Activated CD4-positive, alpha-beta T cell treated with anti-CD3 and anti-CD28 coated beads for 36 hours (primary cell): Measurements from ENCODE around the gene HOXB2. TPM values are rescaled to one million over a fixed set of nuclear protein-coding genes. Genes with fewer than 3 reads are reported as not detected.

ENCODE experiments used
- ATAC-seq: fragments of 200-7000 bp; cut with Tn5 transposase; one replicate; pipeline ENCODE4 v1.10.0; 2021; ENCODE audit warnings: mild to moderate bottlenecking, moderate library complexity
- CTCF ChIA-PET: fragments of 350-600 bp; sonication (Branson Sonifier 250); formaldehyde crosslinking; loops from one replicate; lab custom pipeline; 2021; ENCODE audit warnings: antibody characterized with exemption; lab: Charles Lee
- POLR2A ChIA-PET: fragments of 350-600 bp; sonication (Branson Sonifier 250); formaldehyde crosslinking; loops from one replicate; lab custom pipeline; 2021; ENCODE audit warnings: antibody characterized with exemption, inconsistent platforms; lab: Charles Lee
- DNase-seq: peaks from one replicate; pipeline ENCODE4 v3.0.0-alpha.2; 2020
- H3K27ac Mint-ChIP-seq: one replicate; pipeline ENCODE4 v1.8.0; 2021; ENCODE audit warnings: mixed read lengths
- H3K27me3 Mint-ChIP-seq: one replicate; pipeline ENCODE4 v1.8.0; 2021; ENCODE audit warnings: mixed read lengths
- H3K36me3 Mint-ChIP-seq: one replicate; pipeline ENCODE4 v1.8.0; 2021; ENCODE audit warnings: low read depth, mixed read lengths
- H3K4me1 Mint-ChIP-seq: one replicate; pipeline ENCODE4 v1.8.0; 2021; ENCODE audit warnings: mixed read lengths
- H3K4me3 Mint-ChIP-seq: one replicate; pipeline ENCODE4 v1.8.0; 2021; ENCODE audit warnings: mild to moderate bottlenecking, moderate library complexity, mixed read lengths
- H3K9me3 Mint-ChIP-seq: one replicate; pipeline ENCODE4 v1.8.0; 2021; ENCODE audit warnings: low read depth, mixed read lengths
- intact Hi-C, 2 experiments: fragments of 100-400 bp; cut with DNase I in 1 of 2; cut with micrococcal nuclease in 1 of 2; formaldehyde crosslinking; loops; one replicate each; pipeline versions ENCODE4 v1.14.2 to v1.15.1; 2022 to 2024; cut with DNase I, micrococcal nuclease
- total RNA-seq, 2 experiments: library from RNA; stranded (reverse); gene quantifications; one replicate each; pipeline ENCODE4 v1.2.3, GENCODE V29; 2021

Gene HOXB2
- total RNA-seq, 2 experiments from 2014 or later, result 2.8 to 3.3 TPM

DNA sequence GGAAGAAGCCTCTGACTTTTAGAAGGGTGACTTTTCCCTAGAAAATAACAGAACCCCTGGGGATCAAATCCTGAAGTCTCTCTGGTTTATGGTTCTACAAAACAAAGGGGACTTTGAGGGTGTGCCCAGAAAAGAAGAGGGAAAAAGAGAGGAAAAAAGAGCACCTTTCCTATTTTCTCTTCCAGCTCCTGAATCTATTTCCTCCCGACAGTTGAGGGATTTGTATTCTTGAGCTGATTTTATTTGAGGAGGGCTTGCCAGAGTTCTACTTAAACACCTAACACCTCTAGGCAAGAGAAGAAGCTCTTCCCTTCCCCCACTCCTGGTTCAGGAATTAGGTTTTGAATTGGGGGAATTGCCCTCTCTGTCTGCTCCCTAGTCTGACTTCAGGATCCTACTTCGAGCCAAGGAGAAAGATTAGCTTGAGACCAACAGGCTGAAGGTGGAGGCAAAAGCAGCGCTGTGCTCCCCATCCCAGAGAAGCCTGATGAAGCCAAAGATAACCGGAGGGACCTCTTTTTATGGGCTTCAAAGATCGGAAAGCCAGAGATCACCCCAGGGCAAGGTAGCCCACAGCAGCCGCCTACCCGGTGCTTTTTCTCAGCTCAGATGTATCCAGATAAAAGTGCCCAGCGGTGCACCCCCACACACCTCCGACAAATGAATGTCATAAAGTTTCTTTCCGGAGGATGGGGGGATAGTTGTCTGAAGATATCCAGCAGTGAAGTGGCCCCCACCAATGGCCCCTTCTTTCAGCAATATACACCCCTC is 44.3 kb upstream of the HOXB2 start:
- no peaks in the 10 kb centered on the region for H3K9me3 Mint-ChIP-seq
- DNase-seq, result no peak
- ChIA-PET POLR2A (interaction anchor here (1.6 kb wide), 1 partner anchor 255 kb away, joined by 3 read pairs; no protein-coding TSS in a partner anchor), CTCF (interaction anchor here (0.7 to 2.3 kb wide), 14 partner anchors 12 to 330 kb away, joined by 3 to 13 read pairs (median 4); no protein-coding TSS in a partner anchor)
- intact Hi-C loops, result no loop called here
- ATAC-seq, result no peak
- no peak overlapping the region for H3K4me3 Mint-ChIP-seq
- H3K36me3 Mint-ChIP-seq, result no peaks in the 10 kb centered on the region
- H3K27me3 Mint-ChIP-seq, result peaks cover 86% of the 10 kb centered on the region
- no peak overlapping the region for H3K27ac Mint-ChIP-seq
- peaks cover 38% of the 10 kb centered on the region for H3K4me1 Mint-ChIP-seq

DNA sequence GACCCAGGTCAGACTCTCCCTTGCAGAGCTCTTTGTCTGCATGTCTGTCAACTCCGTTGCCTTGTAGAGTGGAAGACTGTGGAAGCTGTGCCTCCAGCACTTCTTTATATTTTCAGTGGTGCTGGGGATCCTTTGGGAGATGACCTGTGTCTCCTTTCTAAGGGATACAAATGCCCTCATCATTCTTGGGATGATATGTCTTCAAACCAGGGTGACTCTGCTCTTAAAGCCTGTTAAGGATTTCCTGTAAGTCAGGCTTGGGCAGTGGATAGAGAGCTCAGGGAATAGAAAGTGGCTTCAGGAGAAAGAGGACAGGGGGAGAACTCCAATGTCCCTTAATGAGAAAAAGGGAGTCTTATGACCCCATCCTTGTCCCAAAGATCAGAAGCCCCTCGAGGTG is 43.6 kb upstream of the HOXB2 start:
- no peak for ATAC-seq
- CTCF ChIA-PET, result interaction anchor here (0.8 to 2.3 kb wide), 13 partner anchors 18 to 329 kb away, joined by 3 to 13 read pairs (median 5); no protein-coding TSS in a partner anchor
- intact Hi-C loops, result no loop called here
- H3K4me1 Mint-ChIP-seq, result peaks cover 35% of the 10 kb centered on the region
- no peak overlapping the region for H3K27ac Mint-ChIP-seq
- no peaks in the 10 kb centered on the region for H3K36me3 Mint-ChIP-seq
- H3K9me3 Mint-ChIP-seq, result no peaks in the 10 kb centered on the region
- no peak for DNase-seq
- no peak overlapping the region for H3K4me3 Mint-ChIP-seq
- POLR2A ChIA-PET, result interaction anchor here (1.6 kb wide), 1 partner anchor 255 kb away, joined by 3 read pairs; no protein-coding TSS in a partner anchor
- H3K27me3 Mint-ChIP-seq, result peaks cover 86% of the 10 kb centered on the region

DNA sequence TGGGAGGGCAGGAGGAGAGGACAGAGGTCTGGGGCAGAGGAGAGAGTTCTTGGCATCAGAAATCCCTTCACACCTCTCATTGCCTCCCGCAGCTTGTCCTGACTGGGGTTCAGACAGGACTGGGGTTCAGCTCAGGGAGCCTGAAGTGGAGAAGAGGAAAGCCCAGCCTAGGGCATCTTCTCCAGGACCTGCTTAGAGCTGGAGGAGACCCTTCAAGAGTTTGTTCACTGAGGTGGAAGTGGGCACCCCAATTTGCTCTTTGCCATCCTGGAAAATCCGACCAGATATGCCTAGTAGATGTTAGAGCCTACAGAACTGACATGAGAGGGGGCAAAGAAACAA is 43.1 kb upstream of the HOXB2 start:
- intact Hi-C loops, result no loop called here
- Mint-ChIP-seq H3K27me3 (peaks cover 89% of the 10 kb centered on the region), H3K4me1 (peaks cover 31% of the 10 kb centered on the region), H3K27ac (no peak overlapping the region), H3K9me3 (no peaks in the 10 kb centered on the region), H3K36me3 (no peaks in the 10 kb centered on the region), H3K4me3 (no peak overlapping the region)
- ChIA-PET CTCF (interaction anchor here (0.8 to 2.3 kb wide), 15 partner anchors 19 to 329 kb away, joined by 3 to 13 read pairs (median 5); no protein-coding TSS in a partner anchor), POLR2A (interaction anchor here (0.5 to 1.6 kb wide), 2 partner anchors 145 to 254 kb away, joined by 3 read pairs; no protein-coding TSS in a partner anchor)
- DNase-seq (no peak), ATAC-seq (no peak)

DNA sequence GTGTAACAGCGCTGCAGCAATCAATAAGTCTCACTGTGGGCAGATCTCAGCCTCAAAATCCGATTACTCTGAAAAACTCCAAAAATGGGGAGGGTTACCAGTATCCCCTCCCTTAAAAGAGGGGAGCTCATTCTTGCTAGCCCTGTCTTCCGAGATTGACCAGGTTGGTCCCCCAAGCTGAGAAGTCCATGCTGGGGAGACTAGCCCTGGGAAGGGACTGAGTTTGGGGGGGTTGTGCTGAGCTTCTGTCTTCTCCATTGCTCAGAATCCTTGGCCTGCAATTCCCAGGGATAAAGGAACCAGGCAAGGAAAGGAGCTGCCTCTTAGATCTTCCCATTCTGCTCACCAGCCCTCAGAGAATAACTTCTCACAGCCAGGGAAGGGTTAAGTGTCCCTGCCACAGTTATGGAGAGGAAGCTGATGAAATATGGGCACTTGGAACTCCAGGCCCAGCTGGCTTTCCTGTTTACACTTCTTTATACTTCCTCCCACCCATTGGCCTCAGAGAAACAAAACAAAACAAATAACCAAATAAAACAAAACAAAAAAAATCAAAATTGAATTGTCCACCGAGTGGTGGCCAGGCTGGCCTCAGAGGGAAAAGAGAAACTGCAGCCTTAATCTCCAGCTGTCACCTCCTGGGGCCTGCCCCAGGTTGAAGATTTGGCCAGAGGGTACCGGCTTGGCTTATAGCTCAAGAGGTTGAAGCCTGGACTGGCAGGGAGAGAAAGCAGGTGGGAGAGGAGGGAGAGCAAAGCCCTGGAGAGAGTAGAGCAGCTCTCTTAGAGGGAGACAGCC is 42.6 kb upstream of the HOXB2 start:
- DNase-seq (no peak), ATAC-seq (no peak)
- H3K9me3 Mint-ChIP-seq, result no peaks in the 10 kb centered on the region
- intact Hi-C loops, result no loop called here
- peaks cover 89% of the 10 kb centered on the region for H3K27me3 Mint-ChIP-seq
- no peak overlapping the region for H3K4me3 Mint-ChIP-seq
- H3K27ac Mint-ChIP-seq, result no peak overlapping the region
- H3K36me3 Mint-ChIP-seq, result no peaks in the 10 kb centered on the region
- ChIA-PET CTCF (interaction anchor here (0.6 to 2.3 kb wide), 15 partner anchors 20 to 449 kb away, joined by 3 to 13 read pairs (median 3); no protein-coding TSS in a partner anchor), POLR2A (interaction anchor here (0.5 kb wide), 1 partner anchor 144 kb away, joined by 3 read pairs; no protein-coding TSS in a partner anchor)
- H3K4me1 Mint-ChIP-seq, result peaks cover 30% of the 10 kb centered on the region

DNA sequence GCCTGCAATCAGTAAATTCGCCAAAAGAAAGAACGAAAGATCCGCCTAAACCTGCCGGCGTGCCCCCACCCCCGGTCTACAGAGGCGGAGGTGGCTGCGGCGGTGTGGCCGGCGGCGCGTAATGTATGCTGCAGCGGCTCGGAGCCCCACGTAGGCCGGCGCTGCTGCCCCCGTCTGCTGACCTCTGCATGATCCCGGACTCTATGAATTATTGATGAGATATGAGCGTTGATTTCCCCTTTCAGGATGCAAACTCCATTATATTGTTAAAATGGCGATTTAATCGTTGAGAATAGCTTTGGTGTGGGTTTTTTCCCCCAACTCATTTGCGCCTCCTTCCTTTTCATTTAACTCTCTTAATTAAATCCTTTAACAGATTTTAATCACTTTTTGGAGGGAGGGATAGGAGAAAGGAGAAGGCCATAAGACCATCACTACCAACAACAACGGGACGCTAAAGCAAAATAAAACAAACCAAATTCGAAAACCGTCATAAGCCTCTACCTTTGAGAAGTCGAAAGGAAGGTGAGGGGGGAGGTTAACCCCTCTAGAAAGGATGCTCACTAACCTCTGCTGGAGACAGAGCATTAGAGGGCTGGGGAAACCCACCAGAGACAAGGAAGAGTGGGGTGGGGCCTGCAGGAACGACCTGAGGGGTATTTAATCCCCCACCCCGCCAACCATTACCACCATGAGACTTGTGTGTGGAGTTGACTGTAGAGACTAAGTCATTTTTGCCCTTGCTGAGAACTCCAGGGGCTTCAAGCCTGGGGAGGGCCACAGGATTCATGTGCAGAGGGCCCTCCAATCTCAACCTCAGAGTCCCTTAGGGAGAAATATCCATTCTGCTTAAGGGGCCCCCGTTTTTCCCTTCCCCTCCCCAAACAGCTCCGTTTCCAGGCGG is 41.7 kb upstream of the HOXB2 start:
- POLR2A ChIA-PET, result no interaction called here
- Mint-ChIP-seq H3K4me1 (peaks cover 31% of the 10 kb centered on the region), H3K4me3 (peak overlapping the region; percentile 83)

DNA sequence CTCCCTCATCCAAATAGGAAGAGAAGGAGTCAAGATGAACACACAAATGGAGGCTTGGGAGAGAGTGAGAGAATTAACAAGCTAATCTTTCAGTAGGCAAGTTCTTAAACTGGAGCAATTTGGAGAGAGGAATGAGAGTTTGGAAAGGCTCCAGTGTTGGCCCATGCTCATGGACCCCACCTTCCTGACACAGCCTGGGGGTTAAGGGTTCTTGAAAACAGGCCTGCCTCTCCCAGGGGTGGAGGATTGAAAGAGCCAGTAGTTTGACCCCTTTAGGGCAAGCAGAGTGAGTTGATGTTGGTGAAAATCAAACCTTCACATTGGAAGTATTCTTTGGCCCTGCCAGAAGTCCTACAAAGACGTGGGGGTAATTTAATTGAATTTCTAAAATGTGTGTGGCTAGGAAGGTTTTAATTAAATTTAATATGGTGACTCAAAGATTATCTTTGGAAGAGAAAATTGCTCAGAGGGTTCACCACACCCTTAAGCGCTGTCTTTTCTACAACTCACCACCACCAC is 39.4 kb upstream of the HOXB2 start:
- Mint-ChIP-seq H3K4me1 (peaks cover 44% of the 10 kb centered on the region), H3K36me3 (no peaks in the 10 kb centered on the region), H3K9me3 (no peaks in the 10 kb centered on the region), H3K4me3 (no peak overlapping the region), H3K27ac (no peak overlapping the region), H3K27me3 (peaks cover 93% of the 10 kb centered on the region)
- POLR2A ChIA-PET, result no interaction called here
- ATAC-seq, result no peak
- intact Hi-C loops, result no loop called here
- CTCF ChIA-PET, result interaction anchor here (0.7 to 2.2 kb wide), 6 partner anchors 9 to 320 kb away, joined by 3 to 14 read pairs (median 6); partner anchors contain the start of gene HOXB5
- DNase-seq, result no peak

More for the DNA sequence above, 41.7 kb upstream of the HOXB2 start:
- intact Hi-C loops, result no loop called here
- no peaks in the 10 kb centered on the region for H3K9me3 Mint-ChIP-seq
- no peaks in the 10 kb centered on the region for H3K36me3 Mint-ChIP-seq
- H3K27me3 Mint-ChIP-seq, result peaks cover 90% of the 10 kb centered on the region
- peak overlapping the region; percentile 49 for H3K27ac Mint-ChIP-seq
- ATAC-seq, result no peak
- DNase-seq, result peak; percentile 64
- CTCF ChIA-PET, result interaction anchor here (0.5 to 1.8 kb wide), 8 partner anchors 21 to 340 kb away, joined by 3 to 5 read pairs (median 3); no protein-coding TSS in a partner anchor

DNA sequence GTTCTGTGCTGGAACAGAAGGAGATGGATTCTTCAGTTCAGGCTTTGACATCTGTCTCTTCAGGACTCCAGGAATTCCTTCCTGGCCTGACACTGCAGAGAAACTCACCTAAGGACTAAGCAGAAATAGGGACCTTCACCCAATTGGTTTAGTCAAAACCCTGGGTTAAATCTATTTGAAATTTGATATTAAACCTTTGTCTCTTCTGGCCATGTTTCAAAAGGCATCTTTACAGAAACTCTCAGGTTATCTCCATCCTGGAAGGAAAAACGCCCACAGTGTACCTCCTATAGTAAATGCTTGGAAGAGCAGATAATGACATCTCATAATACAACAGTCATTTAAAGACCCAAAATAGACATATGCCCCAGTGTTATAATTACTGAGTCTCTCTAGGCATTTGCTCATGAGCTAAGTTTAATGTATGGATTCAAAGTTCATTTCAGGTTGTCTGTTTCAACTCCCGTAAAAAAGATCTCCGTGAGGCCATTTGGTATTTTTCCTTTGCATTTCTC is 38.9 kb upstream of the HOXB2 start:
- H3K4me3 Mint-ChIP-seq, result no peak overlapping the region
- ATAC-seq (no peak), DNase-seq (no peak)
- H3K27me3 Mint-ChIP-seq, result peaks cover 94% of the 10 kb centered on the region
- H3K36me3 Mint-ChIP-seq, result no peaks in the 10 kb centered on the region
- ChIA-PET CTCF (interaction anchor here (0.6 to 2.2 kb wide), 8 partner anchors 9 to 375 kb away, joined by 3 to 14 read pairs (median 4); partner anchors contain the start of gene HOXB5), POLR2A (no interaction called here)
- H3K9me3 Mint-ChIP-seq, result no peaks in the 10 kb centered on the region
- intact Hi-C loops, result no loop called here
- H3K4me1 Mint-ChIP-seq, result peaks cover 49% of the 10 kb centered on the region
- H3K27ac Mint-ChIP-seq, result no peak overlapping the region

DNA sequence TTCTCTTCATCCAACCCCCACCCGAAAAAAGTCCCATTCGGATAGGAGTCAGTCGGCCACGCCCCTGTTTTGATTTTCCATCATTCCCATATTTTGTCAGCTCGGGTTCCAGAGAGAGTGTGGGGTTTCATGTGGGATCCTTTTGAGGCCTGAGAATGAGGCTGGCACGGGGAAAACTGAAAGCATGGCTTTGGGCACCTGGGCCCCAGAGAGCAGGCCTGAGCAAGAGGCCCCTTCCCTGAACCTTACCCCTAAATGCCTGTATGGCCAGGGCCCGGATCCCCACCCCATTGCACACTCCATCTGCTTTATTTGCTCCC is 37.8 kb upstream of the HOXB2 start:
- Mint-ChIP-seq H3K4me3 (peak overlapping the region; percentile 50), H3K36me3 (no peaks in the 10 kb centered on the region), H3K4me1 (peaks cover 50% of the 10 kb centered on the region), H3K27ac (no peak overlapping the region), H3K9me3 (no peaks in the 10 kb centered on the region), H3K27me3 (peaks cover 88% of the 10 kb centered on the region)
- no peak for ATAC-seq
- intact Hi-C loops, result no loop called here
- DNase-seq, result no peak
- CTCF ChIA-PET, result interaction anchor here (0.6 to 2.2 kb wide), 7 partner anchors 10 to 459 kb away, joined by 3 to 14 read pairs (median 5); partner anchors contain the start of gene HOXB5
- POLR2A ChIA-PET, result no interaction called here

DNA sequence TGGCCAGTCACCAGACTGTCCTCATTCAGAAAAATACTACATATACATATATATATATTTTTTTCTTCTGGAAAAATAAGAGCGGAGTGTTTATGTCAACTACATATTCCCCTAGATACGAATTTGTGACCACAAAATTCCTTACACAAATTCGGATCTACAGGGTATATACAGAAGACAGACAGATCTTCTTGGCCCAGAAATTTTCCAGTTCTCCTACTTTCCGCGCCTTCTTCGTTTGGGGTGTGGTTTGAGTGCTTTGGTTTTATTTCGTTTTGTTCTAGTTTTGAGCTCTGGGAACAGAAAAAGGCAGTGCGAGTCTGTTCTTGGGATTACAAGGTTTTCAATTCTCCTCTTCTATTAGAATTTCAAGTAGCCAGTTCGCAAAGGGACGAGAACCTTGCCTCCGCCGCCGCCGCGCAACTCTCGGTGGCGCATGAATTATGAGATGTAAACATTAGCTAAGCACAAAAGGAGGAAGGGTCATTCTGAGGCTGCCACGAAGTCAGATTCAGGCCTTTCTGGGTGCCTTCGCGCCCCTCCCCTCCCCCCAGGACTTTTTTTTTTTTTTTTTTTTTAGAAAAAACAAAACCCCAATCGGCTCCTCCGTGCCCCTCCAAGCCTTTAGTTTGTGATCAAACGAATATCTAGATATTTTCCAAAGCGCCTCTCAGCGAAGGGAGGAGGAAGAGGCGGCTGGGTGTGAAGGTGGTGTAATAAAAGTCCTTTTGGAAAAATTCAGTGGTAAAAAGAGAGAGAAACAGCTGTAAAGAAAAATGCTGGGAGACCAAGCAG is 35.0 kb upstream of the HOXB2 start:
- ATAC-seq (no peak), DNase-seq (no peak)
- peaks cover 69% of the 10 kb centered on the region for H3K27me3 Mint-ChIP-seq
- peaks cover 46% of the 10 kb centered on the region for H3K4me1 Mint-ChIP-seq
- H3K27ac Mint-ChIP-seq, result no peak overlapping the region
- no peaks in the 10 kb centered on the region for H3K9me3 Mint-ChIP-seq
- H3K4me3 Mint-ChIP-seq, result peak overlapping the region; percentile 81
- ChIA-PET POLR2A (no interaction called here), CTCF (interaction anchor here (0.6 to 0.8 kb wide), 4 partner anchors 12 to 247 kb away, joined by 3 read pairs; no protein-coding TSS in a partner anchor)
- intact Hi-C loops, result loop anchor here (2.0 to 5.0 kb wide), 2 partner anchors 37 to 38 kb away; no protein-coding TSS in a partner anchor
- peaks cover 2% of the 10 kb centered on the region for H3K36me3 Mint-ChIP-seq
